Measurements from ENCODE around the gene POLA1.

- no peak for TF ChIP-seq CTCF (IDR thresholded peaks at IDR 0.05; ENCODE audit: low read length)
- no peak for TF ChIP-seq EZH2phosphoT487 (IDR thresholded peaks at IDR 0.05; ENCODE audit: low read length)
- no peak for TF ChIP-seq EZH2 (optimal IDR thresholded peaks at IDR 0.05; ENCODE audit: low read depth, low read length)
Measured at GRCh38 chrX:24759786-24760185, 66.1 kb downstream of the POLA1 start.

Measured in MM.1S (cell line).